Loucy (cell line): ENCODE measurements around the gene SUFU.

Experiments
- CTCF ChIP-seq: fragments of 200-600 bp; sonication (generic); conservative IDR thresholded peaks from 2 replicates; pipeline ENCODE4 v1.5.1; 2014; ENCODE audit warnings: mild to moderate bottlenecking, antibody characterized with exemption, low read length
- EZH2phosphoT487 ChIP-seq: fragments of 200-600 bp; IDR thresholded peaks from 2 replicates; pipeline ENCODE4 v1.6.1; 2018; ENCODE audit warnings: antibody characterized with exemption, mild to moderate bottlenecking, moderate library complexity, borderline replicate concordance

- TF ChIP-seq CTCF (peak; percentile 74), EZH2phosphoT487 (no peak)
Measured at GRCh38 chr10:102615361-102615760, 111.6 kb downstream of the SUFU start.
